ENCODE results near the gene GRK3. TPM values are rescaled to one million over a fixed set of nuclear protein-coding genes. Genes with fewer than 3 reads are reported as not detected.

Gene GRK3
- total and polyA plus RNA-seq, 5 experiments from 2014 or later = 0.19 to 8.8 (median 0.77) TPM

GRCh38 chr22:25722626-25723025, 158.2 kb downstream of the GRK3 start:
- H3K27ac Mint-ChIP-seq = no peak overlapping the region
- H3K27me3 Mint-ChIP-seq = no peaks in the 10 kb centered on the region
- H3K4me3 Mint-ChIP-seq = no peak overlapping the region
- POLR2A ChIA-PET = no interaction called here
- H3K4me1 Mint-ChIP-seq = no peaks in the 10 kb centered on the region
- H3K36me3 Mint-ChIP-seq = peaks cover 0 to 2% (median 0%) of the 10 kb centered on the region in 3 donors
- DNase-seq (no peak), ATAC-seq (no peak)
- H3K9me3 Mint-ChIP-seq = no peaks in the 10 kb centered on the region

GRCh38 chr22:25726241-25726640, 161.8 kb downstream of the GRK3 start:
- Mint-ChIP-seq H3K4me1 (no peaks in the 10 kb centered on the region), H3K4me3 (no peak overlapping the region), H3K9me3 (no peaks in the 10 kb centered on the region), H3K27ac (no peak overlapping the region), H3K27me3 (no peaks in the 10 kb centered on the region), H3K36me3 (no peaks in the 10 kb centered on the region)
- ATAC-seq = no peak
- POLR2A ChIA-PET = no interaction called here
- no peak for DNase-seq

GRCh38 chr22:25728071-25728470, 163.6 kb downstream of the GRK3 start:
- Mint-ChIP-seq H3K27me3 (no peaks in the 10 kb centered on the region), H3K27ac (peak overlapping the region in 1 of 10 donors; percentile 52), H3K36me3 (no peaks in the 10 kb centered on the region), H3K4me1 (no peaks in the 10 kb centered on the region), H3K9me3 (no peaks in the 10 kb centered on the region), H3K4me3 (no peak overlapping the region)
- POLR2A ChIA-PET = no interaction called here
- ATAC-seq = no peak
- no peak for DNase-seq

GRCh38 chr22:25729016-25729995, 164.8 kb downstream of the GRK3 start:
- peaks cover 0 to 2% (median 0%) of the 10 kb centered on the region in 4 donors for H3K4me1 Mint-ChIP-seq
- H3K36me3 Mint-ChIP-seq = no peaks in the 10 kb centered on the region
- peak overlapping the region in 2 of 10 donors; percentile 19 to 20 for H3K27ac Mint-ChIP-seq
- POLR2A ChIA-PET = no interaction called here
- ATAC-seq (no peak), DNase-seq (no peak)
- no peaks in the 10 kb centered on the region for H3K9me3 Mint-ChIP-seq
- no peak overlapping the region for H3K4me3 Mint-ChIP-seq
- H3K27me3 Mint-ChIP-seq = peaks cover 0 to 2% (median 0%) of the 10 kb centered on the region in 5 donors

- Mint-ChIP-seq H3K36me3 (no peaks in the 10 kb centered on the region), H3K4me1 (peaks cover 14 to 30% (median 17%) of the 10 kb centered on the region in 4 donors), H3K9me3 (no peaks in the 10 kb centered on the region), H3K27ac (peak overlapping the region in 6 of 10 donors; percentile 77 to 95 (median 92)), H3K27me3 (peaks cover 0 to 2% (median 0%) of the 10 kb centered on the region in 5 donors), H3K4me3 (peak overlapping the region in 1 of 10 donors; percentile 79)
- ATAC-seq (no peak), DNase-seq (no peak)
- POLR2A ChIA-PET = no interaction called here
These were observed 171.2 kb downstream of the GRK3 start for GRCh38 chr22:25735650-25736049.

GRCh38 chr22:25736378-25737011, 172.0 kb downstream of the GRK3 start:
- H3K27ac Mint-ChIP-seq = peak overlapping the region; percentile 71 to 95 (median 90)
- POLR2A ChIA-PET = no interaction called here
- peak overlapping the region; percentile 64 to 79 (median 72) for H3K4me3 Mint-ChIP-seq
- peaks cover 0 to 2% (median 0%) of the 10 kb centered on the region in 5 donors for H3K27me3 Mint-ChIP-seq
- DNase-seq (peak in 7 of 10 donors; percentile 3 to 66 (median 49)), ATAC-seq (peak; percentile 85 to 86)
- no peaks in the 10 kb centered on the region for H3K36me3 Mint-ChIP-seq
- H3K9me3 Mint-ChIP-seq = no peaks in the 10 kb centered on the region
- H3K4me1 Mint-ChIP-seq = peaks cover 14 to 30% (median 17%) of the 10 kb centered on the region in 4 donors

GRCh38 chr22:25739659-25740344, 175.3 kb downstream of the GRK3 start:
- no peaks in the 10 kb centered on the region for H3K36me3 Mint-ChIP-seq
- H3K9me3 Mint-ChIP-seq = no peaks in the 10 kb centered on the region
- ATAC-seq (no peak), DNase-seq (no peak)
- H3K27me3 Mint-ChIP-seq = peaks cover 0 to 4% (median 0%) of the 10 kb centered on the region in 5 donors
- peaks cover 13 to 29% (median 16%) of the 10 kb centered on the region in 4 donors for H3K4me1 Mint-ChIP-seq
- H3K27ac Mint-ChIP-seq = peak overlapping the region in 4 of 10 donors; percentile 3 to 80 (median 66)
- POLR2A ChIA-PET = no interaction called here
- no peak overlapping the region for H3K4me3 Mint-ChIP-seq

GRCh38 chr22:25741692-25742626, 177.5 kb downstream of the GRK3 start, which contains the start of gene MYO18B:
Gene MYO18B (plus strand): TSS chr22:25742188. CDS start chr22:25761093, 18,905 bp downstream.
- ATAC-seq (no peak), DNase-seq (no peak)
- peaks cover 5 to 12% (median 6%) of the 10 kb centered on the region in 4 donors for H3K4me1 Mint-ChIP-seq
- H3K36me3 Mint-ChIP-seq = no peaks in the 10 kb centered on the region
- no peaks in the 10 kb centered on the region for H3K9me3 Mint-ChIP-seq
- POLR2A ChIA-PET = interaction anchor here (0.6 kb wide), 1 partner anchor 18 kb away, joined by 3 read pairs; no protein-coding TSS in a partner anchor
- peaks cover 0 to 4% (median 0%) of the 10 kb centered on the region in 5 donors for H3K27me3 Mint-ChIP-seq
- peak within 1 kb of the TSS in 2 of 10 donors; percentile 27 to 32 for H3K4me3 Mint-ChIP-seq
- no peak within 1 kb of the TSS for H3K27ac Mint-ChIP-seq

- no peaks in the 10 kb centered on the region for H3K36me3 Mint-ChIP-seq
- H3K4me3 Mint-ChIP-seq = peak overlapping the region in 2 of 10 donors; percentile 27 to 32
- H3K27ac Mint-ChIP-seq = no peak overlapping the region
- POLR2A ChIA-PET = no interaction called here
- no peaks in the 10 kb centered on the region for H3K9me3 Mint-ChIP-seq
- peaks cover 0 to 2% (median under 1%) of the 10 kb centered on the region in 4 donors for H3K4me1 Mint-ChIP-seq
- H3K27me3 Mint-ChIP-seq = peaks cover 0 to 4% (median 0%) of the 10 kb centered on the region in 5 donors
- ATAC-seq = no peak
- DNase-seq = no peak
These were observed 178.6 kb downstream of the GRK3 start for GRCh38 chr22:25742918-25743708.

GRCh38 chr22:25744694-25745093, 180.2 kb downstream of the GRK3 start:
- ATAC-seq (no peak), DNase-seq (no peak)
- Mint-ChIP-seq H3K27me3 (peaks cover 0 to 4% (median 0%) of the 10 kb centered on the region in 5 donors), H3K4me3 (no peak overlapping the region), H3K36me3 (no peaks in the 10 kb centered on the region), H3K4me1 (no peaks in the 10 kb centered on the region), H3K27ac (no peak overlapping the region), H3K9me3 (no peaks in the 10 kb centered on the region)
- POLR2A ChIA-PET = no interaction called here

GRCh38 chr22:25745341-25746011, 181.0 kb downstream of the GRK3 start:
- Mint-ChIP-seq H3K27ac (no peak overlapping the region), H3K4me1 (no peaks in the 10 kb centered on the region)
- POLR2A ChIA-PET = no interaction called here

More at GRCh38 chr22:25745341-25746011, 181.0 kb downstream of the GRK3 start:
- Mint-ChIP-seq H3K27me3 (peaks cover 0 to 4% (median 0%) of the 10 kb centered on the region in 5 donors), H3K4me3 (no peak overlapping the region), H3K36me3 (no peaks in the 10 kb centered on the region), H3K9me3 (no peaks in the 10 kb centered on the region)
- ATAC-seq = no peak
- DNase-seq = no peak

Data from naive thymus-derived CD8-positive, alpha-beta T cell (primary cell).